Inferior parietal cortex (tissue), 1 donor: ENCODE measurements around the gene ZFAND3.

Source experiments
- DNase-seq: peaks from one replicate; pipeline ENCODE4 v3.0.0-alpha.2; 2016; ENCODE audit errors: extremely low spot score

Gene ZFAND3

DNA sequence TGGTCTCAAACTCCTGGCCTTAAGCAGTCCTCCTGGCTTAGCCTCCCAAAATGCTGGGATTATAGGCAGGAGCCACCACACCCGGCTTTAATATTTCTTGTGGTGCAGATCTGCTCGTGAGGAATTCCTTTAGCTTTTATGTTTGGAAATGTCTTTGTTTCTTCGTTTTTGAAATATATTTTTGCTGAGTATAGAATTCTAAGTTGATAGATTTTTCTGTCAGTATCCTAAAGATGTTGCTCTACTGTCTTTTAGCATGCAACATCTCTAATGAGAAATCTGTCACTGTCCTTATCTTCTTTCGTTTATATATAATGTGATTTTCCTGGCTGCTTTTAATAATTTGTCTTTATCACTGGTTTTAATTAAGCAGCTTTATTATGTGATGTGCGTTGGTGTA lies 75.1 kb downstream of the ZFAND3 start:
- no peak for DNase-seq

DNA sequence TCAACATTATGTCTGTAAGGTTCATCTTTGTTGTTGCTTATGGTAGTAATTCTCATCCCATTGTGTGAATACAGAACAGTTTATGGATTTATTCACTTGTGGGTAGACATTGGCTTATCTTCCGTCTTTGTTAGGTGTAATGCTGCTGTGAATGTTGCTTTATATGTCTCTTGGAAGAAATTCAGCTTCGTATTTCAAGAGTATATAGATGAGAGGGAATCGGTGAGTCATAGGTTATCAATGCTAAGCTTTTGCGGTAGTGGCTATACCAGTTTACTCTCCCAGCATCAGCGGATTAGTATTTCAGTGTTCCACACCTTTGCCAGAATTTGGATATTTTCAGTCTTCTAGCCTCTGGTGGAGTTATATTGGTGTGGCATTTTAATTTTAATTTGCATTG lies 77.8 kb downstream of the ZFAND3 start:
- no peak for DNase-seq

DNA sequence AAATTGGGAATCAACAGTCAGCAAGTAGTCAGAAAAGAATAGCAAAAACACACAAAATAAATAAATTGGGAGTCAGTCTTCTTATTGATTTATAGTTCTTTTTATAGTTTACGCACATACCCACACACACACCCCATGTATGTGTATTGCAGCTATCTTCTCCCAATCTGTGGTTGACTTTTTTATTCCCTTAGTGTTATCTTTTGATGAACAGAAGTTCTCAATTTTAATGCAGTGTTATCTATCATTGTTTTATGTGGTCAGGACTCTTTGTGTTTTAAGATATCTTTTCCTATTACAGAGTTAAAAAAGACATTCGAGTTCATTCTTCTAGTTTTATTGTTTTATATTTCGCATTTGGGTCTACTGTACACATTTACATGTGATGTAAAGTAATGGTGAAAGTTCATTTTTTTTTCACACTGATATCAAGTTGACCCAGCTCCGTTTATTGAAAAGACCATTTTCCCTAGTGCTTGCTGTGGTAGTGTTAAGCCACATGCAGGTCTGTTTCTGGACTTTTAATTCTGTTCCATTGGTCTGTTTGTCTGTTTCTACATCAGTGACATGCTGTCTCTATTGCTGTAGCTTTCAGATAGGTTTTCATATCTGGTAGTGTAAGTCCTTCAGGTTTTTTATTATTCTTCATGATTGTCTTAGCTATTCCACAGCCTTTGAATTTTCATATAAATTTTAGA lies 78.4 kb downstream of the ZFAND3 start:
- no peak for DNase-seq

DNA sequence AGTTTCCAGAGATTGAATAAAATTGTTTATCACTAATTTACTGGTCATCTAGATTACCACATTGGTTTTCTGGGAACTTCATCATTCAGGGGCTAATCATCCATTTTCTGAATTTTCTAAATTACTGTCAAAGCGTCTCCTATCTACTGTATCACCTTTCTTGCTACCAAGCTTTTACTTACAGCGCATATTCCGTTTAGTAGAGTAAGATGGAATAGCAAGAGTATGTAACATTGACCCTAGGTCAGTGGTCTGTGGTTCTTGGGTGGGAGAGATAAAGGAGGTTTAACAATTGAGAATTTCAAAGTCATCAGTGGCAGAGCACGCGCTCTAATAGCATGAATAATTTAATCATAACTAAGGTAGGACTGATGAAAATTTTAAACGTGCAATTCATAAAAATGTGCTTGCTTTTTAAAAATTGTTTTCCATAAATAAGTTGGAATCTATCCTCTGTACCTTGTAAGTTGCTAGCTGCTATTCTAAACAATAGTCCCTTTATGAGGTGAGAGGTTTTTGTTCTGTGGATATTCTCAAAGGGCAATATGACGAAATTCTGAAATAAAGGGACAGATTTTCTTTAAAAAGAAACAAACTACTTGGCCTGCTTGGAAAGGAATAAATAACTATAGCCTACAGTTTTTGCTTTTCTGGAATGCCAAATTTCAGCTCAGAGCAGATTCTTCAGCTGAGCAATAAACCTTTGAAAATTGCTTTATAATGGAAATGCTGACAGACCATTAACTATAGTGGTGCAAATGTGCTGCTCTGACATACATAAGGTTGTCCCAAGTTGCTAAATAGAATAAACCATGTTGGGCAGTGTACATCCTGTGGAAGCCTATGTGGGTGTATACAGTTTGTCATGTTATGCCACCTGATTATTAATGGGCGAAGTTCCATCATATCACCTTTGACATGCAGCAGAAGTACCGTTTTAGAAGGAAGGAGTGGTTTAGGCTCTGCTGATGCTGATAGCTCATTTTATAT lies 84.1 kb downstream of the ZFAND3 start:
- DNase-seq, result no peak

DNA sequence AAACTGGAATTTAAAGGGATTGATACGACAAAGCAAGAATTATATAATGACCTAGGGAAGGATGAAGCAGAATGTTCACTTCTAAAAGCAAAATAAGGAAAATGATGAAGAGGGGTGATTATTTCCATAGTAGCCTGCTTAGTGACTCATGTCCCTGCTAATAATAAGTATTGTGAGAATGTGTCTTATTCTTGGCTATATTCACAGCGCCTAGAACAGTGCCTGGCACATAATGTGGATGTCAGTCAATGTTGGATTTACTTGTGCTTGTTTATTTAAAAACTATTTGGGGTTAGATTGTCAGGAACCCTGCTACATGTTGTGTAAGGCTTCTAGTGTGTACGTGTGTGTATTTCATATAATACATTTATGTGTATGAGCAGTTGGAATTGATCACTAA lies 85.1 kb downstream of the ZFAND3 start:
- no peak for DNase-seq

DNA sequence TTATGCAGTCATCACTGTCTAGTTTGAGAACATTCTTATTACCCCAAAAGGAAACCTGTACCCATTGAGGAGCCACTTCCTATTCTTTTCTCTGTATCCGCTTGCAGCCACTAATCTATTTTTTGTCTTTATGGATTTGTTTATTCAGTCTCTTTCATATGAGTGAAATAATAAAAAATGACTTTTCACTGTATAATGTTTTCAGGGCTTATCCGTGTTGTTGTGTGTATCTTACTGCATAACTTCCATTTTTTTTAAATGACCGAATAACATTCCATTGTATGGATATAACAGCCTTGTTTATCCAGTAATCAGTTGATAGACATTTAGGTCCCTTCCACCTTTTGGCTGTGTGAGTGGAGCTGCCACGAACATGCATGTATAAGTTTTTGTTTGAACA lies 86.6 kb downstream of the ZFAND3 start:
- DNase-seq, result no peak

DNA sequence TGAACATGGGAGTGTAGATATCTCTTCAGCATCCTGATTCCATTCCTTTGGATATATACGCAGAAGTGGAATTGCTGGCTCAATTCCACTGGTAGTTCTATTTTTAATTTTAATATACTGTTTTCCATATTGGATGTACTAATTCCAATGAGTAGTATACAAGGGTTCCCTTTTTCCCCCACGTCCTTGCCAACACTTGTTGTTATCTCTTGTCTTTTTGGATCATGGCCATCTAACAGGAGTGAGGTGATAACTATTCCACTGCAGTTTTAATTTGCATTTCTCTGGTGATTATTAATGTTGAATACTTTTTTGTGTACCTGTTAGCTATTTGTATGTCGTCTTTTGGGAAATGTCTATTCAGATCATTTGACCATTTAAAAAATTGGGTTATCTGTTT lies 91.5 kb downstream of the ZFAND3 start:
- DNase-seq, result no peak

DNA sequence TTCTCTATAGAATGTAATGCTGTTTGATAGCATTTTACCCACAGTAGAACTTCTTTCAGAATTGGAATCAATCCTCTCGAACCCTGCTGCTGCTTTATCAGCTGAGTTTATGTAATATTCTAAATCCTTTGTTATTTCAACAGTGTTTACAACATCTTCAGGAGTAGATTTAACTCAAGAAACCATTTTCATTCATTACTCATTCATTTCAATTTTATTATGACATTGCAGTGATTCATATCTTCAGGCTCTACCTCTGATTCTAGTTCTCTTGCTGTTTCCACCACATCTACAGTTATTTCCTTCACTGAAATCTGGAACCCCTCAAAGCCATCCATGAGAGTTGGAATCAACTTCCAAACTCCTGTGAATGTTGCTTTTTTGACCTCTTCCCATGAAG lies 93.7 kb downstream of the ZFAND3 start:
- no peak for DNase-seq

DNA sequence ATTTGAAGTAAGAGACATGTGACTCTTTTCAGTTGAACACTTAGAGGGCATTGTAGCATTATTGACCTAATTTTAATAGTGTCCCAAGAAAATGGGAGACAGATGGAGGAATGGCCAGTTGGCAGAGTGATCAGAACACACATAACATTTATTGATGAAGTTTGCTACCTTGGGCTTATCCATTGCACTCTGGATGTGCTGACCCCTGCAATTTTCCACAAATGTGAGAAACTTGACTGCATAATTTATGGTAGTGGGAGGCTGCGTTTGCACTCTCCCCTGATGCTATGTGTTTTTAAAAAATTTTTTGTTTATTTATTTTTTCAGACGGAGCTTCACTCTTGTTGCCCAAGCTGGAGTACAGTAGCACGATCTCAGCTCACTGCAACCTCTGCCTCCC lies 95.9 kb downstream of the ZFAND3 start:
- no peak for DNase-seq

DNA sequence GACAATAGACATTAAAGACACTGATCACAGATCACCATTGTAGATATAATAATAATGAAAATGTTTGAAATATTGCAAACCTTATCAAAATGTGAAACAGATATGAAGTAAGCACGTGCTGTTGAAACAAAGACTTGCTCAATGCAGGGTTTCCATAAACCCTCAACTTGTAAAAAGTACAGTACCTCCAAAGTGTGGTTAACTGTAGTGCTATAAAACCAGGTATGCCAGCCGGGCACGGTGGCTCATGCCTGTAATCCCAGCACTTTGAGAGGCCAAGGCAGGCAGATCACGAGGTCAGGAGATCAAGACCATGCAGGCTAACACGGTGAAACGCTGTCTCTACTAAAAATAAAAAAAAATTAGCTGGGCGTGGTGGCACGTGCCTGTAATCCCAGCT lies 96.6 kb downstream of the ZFAND3 start:
- no peak for DNase-seq

DNA sequence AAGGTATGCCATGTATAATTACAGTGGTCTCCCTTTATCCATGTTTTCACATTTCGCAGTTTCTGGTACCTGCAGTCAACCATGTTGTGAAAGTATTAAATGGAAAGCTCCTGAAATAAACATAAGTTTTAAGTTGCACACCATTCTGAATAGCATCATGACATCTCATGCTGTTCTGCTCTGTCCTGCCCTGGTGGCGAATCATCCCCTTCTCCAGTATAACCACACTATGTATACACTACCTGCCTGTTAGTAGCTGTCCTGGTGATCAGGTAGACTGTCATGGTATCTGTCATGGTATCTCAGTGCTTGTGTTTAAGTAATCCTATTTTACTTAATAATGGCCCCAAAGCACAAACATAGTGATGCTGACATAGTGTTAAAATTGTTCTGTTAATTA lies 97.1 kb downstream of the ZFAND3 start:
- DNase-seq, result no peak

DNA sequence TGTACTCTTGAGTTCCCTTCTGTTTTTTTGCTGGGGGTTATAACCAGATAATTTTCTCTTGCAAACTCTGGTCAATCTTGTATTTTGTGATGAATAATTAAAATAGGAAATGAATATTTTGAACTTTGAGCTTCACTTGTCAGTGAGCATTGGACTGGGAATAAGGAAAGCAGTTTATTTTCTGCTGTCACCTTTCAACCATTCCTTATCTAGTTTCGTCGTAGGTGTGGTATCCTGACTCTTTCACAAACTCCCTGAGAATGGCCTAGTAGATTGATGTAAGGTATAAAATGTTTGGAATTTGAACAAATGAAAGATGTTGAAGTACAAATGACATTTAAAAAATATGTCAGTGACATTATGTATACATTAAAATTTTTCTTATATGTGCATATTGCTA lies 98.0 kb downstream of the ZFAND3 start:
- DNase-seq, result no peak

DNA sequence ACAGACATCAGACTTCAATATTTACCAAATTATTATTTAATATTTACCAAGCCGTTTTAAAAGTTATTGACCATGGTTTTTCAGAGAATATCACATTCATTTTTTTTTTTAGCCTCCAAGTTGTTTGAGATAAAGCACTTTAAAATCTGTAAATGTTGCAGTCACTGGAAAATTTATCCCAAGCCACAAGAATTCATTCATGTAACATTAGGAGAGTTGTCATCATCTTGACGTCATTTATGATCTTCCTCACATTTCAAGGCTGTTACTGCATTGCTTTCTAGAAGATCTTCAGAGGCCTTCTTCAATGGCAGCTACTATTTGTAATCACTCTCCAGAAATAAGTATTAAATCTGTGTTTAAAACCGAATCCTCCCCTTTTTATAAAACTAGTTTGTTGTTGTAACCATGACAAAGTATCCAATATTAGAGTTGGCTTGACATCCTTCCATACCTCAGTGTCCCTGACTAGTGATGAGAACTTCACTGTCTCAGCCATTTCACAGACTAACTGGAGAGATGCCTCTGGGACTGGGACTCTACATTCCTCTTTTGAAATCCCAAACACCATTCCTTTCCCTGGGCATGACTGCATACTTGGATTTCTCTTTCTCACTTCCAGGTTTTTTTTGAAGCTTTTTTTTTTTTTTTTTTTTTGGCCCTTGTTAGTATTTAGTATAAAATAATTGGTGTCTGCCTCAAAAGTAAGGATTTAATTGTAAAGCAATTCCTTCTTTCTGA lies 100.1 kb downstream of the ZFAND3 start:
- no peak for DNase-seq

DNA sequence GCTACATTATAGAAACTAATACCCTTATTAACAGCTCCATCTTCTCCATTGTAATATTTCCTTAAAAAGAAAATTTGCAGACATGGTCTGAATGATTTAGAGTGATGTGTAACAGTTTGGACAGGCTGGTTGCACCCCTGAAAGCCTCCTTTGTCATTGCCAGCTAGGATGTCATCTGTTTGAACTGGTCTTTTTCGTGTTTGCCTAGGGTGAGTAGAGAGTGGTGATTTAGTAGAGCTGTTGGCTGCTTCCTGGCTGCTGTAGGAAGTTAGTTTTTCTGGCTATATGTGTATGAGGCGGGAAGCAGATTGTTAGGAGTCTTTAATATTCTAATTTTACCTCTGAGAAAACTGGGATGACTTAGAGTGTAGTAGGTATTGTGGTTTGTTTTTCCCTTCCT lies 101.1 kb downstream of the ZFAND3 start:
- DNase-seq, result no peak

DNA sequence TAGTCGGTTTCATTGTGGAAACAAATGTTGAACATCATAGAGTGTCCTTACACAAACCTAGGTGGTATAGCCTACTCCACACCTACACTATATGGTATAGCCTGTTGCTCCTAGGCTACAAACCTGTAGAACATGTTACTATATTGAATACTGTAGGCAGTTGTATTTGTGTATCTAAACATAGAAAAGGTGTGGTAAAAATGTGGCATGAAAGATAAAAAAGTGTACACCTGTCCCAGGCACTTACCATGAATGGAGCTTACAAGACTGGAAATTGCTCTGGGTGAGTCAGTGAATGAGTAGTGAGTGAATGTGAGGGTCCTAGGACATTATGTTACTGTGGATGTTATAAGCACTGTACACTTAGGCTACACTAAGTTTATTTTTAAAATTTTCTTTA lies 103.0 kb downstream of the ZFAND3 start:
- DNase-seq, result no peak

DNA sequence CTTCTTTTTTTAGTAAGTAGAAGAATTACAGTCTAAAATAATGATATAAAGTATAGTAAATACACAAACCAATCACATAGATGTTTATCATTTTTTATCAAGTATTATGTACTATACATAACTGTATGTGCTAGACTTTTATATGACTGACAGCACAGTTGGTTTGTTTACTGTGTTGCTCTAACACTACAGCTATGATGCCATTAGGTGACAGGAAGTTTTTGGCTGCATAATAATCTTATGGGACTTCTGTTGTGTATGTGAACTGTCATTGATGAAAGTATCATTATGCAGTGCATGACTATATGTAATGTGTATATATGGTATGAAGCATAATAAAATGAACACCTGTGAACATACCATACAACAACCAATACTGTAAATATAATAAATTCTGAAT lies 104.0 kb downstream of the ZFAND3 start:
- DNase-seq, result no peak

DNA sequence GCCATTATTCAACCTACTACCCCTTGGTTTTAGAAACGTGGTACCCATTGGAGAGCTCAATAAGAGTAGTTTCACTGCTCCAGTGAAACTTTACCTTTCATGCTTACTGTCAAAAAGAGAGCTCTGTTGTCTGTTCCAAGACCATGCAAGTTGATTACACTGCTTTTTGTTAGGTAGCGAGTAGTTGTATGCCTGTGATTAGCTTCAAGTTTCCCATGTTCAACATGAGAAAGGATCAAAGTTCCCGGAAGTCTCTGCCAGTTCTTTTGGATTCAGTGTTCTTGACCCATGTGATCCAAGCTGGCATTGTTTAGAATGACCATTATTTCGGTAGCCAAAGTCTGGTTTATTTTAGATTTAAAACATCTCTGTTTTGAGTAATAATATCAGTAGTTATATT lies 107.1 kb downstream of the ZFAND3 start:
- DNase-seq, result no peak

DNA sequence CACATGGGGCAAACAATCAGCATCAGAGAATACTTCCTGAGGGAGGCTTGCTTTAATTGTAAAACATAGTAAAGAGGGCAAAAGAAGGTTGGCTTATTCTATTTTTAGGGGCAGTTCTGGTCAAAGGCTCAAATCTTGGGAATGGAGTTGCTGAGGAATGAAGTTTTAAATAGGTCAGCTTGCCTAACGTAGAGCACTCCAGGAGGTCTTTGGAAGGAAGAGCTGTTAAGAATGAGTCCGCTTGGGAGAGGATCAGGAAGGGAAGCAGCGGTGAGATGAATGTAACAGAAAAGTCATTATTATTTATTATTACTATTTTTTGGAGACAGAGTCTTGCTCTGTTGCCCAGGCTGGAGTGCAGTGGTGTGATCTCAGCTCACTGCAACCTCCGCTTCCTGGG lies 108.7 kb downstream of the ZFAND3 start:
- no peak for DNase-seq

DNA sequence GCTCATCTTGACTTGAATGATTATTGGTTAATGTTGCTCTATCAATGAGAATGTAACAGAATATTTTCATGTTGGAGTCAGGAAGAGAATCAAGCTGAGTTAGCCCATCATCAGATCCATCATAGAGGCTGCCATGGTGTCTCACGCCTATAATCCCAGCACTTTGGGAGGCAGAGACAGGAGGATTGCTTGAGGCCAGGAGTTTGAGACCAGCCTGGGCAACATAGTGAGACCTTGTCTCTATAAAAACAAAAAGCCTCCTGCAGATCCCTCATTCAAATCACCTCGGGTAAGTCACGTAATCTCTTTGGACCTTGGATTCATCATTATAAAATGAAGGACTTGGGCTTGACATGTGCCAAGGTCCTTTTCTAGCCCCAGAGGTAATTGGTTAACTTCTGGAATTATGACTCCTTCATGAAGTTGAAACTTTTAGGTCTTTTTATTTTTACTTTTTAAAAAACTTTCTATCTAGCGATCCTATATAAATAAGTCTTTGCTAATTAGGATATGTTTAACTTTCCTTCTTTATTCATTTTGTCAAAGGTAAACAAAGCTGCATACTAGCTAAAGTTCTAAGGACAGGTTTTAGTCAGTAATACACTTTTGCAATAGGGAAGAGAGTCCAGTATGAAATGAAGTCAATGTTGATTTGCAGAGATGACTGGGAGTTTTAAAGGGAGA lies 110.9 kb downstream of the ZFAND3 start:
- DNase-seq, result no peak

DNA sequence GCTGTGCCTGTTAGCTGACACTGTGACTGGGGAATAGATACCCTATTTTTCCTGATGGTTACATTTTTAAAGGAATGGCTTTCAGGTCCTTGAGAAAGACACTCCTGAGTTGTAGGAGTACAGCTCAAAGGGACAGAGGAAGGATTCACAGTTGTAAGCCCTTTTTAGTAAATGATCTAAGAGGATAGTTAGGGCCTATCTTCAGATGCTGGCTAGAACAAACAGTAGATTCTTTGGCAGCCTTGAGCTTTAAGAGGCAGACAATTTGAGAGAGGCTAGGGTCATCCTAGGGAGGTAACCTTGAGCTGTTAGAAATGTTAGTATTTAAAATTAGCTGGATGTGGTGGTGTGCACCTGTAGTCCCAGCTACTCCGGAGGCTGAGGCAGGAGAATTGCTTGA lies 111.5 kb downstream of the ZFAND3 start:
- DNase-seq, result no peak

DNA sequence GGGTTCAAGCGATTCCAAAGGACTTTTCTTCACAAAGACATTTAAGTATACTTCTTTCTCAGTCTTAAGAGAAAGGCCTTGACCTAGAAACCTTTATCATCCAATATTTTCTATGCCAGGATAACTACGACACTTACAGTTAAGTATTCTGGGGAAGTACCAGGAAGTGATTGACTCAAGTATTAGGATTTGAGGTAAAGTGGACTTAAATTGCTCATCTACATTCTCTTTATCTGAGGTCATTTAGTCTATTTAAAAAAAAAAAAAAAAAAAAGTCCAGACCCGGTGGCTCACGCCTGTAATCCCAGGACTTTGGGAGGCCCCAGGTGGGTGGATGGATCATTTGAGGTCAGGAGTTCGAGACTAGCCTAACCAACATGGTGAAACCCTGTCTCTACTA lies 114.7 kb downstream of the ZFAND3 start:
- no peak for DNase-seq

DNA sequence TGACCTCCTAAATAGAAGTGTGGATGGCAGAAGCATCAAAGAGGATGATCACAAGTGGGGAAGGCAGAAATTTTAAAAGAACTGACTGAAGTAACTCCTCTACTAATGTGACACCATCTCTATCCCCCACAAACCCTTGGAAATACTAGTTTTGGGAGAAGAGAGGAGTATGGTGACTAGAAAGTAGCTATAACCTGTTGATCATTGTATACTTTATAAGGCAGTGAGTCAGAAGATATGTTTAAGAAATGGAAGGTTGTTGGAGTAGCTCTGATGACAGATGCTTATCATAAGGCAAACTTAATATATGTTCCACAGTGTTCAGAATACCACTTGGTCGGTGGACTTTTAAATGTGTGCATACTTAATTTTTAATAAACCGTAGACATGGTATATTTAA lies 116.6 kb downstream of the ZFAND3 start:
- no peak for DNase-seq
